IMR-90 (cell line): ENCODE results near the gene NAV2.

Source experiments
- BHLHE40 ChIP-seq: fragments of 150-350 bp; IDR thresholded peaks from 2 replicates; pipeline ENCODE4 v1.6.1; 2016; ENCODE audit warnings: mild to moderate bottlenecking, low read depth, low read length
- CEBPB ChIP-seq: IDR thresholded peaks from 2 replicates; pipeline ENCODE4 v1.6.1; 2012; ENCODE audit warnings: low read depth, low read length, improper control_type of control experiment
- FOS ChIP-seq: fragments of 150-350 bp; IDR thresholded peaks from 2 replicates; pipeline ENCODE4 v1.6.1; 2016; ENCODE audit warnings: low read depth, low read length
- MAFK ChIP-seq: IDR thresholded peaks from 2 replicates; pipeline ENCODE4 v1.6.1; 2012; ENCODE audit warnings: low read depth, low read length, improper control_type of control experiment
- MXI1 ChIP-seq: IDR thresholded peaks from 2 replicates; pipeline ENCODE4 v1.6.1; 2012; ENCODE audit warnings: low read depth, mild to moderate bottlenecking, low read length, moderate library complexity, borderline replicate concordance
- POLR2A ChIP-seq: IDR thresholded peaks from 2 replicates; pipeline ENCODE4 v1.6.1; 2012; ENCODE audit warnings: mild to moderate bottlenecking, low read depth, low read length
- RCOR1 ChIP-seq: IDR thresholded peaks from 2 replicates; pipeline ENCODE4 v1.6.1; 2012; ENCODE audit warnings: mild to moderate bottlenecking, low read length, improper control_type of control experiment; ENCODE audit not compliant: insufficient replicate concordance
- RFX5 ChIP-seq: IDR thresholded peaks from 2 replicates; pipeline ENCODE4 v1.8.0; 2012; ENCODE audit warnings: low read depth, mild to moderate bottlenecking, low read length, moderate library complexity
- USF2 ChIP-seq: fragments of 150-350 bp; IDR thresholded peaks from 2 replicates; pipeline ENCODE4 v1.6.1; 2017; ENCODE audit warnings: mild to moderate bottlenecking, antibody characterized with exemption, low read length, low read depth
- TF ChIP-seq, protein P1 (sequence below): conservative IDR thresholded peaks from 2 replicates; pipeline ENCODE4 v1.5.1; 2012; ENCODE audit warnings: mild to moderate bottlenecking, low read depth, low read length, improper control_type of control experiment

DNA sequence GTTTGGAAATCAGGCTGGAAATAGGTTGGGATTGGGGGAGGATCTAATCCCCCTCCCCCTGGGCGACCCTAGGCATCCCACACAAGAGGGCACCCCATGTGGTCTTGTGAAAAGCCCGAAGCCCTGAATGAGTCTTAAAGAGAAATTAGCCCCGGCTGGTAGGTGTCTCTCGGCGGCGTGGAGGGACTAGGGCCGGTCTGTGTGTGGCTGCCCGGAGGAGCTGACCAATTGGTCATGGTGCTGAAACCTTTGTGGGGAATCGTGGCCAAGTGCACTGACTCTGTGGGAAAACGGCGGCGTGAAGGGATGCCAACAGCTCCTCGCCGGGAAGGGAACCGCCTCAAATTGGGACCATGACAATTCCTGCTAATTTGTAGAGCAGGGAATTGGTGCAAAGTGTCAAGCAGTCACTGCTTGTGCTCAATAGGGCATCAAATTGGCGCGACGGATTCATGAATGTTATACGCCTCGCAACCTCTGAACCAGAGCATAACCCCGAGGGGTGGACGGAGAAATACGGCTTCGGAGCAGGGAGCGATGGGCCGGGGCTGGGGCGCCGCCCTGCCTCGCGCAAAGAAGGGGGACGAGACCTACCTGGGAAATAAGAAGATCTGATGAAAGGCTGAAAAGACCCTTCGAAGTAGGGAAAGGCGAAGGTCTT lies 446.1 kb downstream of the NAV2 start:
- TF ChIP-seq POLR2A (no peak), MXI1 (no peak), RCOR1 (no peak), USF2 (no peak), RFX5 (no peak), MAFK (no peak), BHLHE40 (no peak), CEBPB (no peak), FOS (no peak)
- TF ChIP-seq, protein P1, sequence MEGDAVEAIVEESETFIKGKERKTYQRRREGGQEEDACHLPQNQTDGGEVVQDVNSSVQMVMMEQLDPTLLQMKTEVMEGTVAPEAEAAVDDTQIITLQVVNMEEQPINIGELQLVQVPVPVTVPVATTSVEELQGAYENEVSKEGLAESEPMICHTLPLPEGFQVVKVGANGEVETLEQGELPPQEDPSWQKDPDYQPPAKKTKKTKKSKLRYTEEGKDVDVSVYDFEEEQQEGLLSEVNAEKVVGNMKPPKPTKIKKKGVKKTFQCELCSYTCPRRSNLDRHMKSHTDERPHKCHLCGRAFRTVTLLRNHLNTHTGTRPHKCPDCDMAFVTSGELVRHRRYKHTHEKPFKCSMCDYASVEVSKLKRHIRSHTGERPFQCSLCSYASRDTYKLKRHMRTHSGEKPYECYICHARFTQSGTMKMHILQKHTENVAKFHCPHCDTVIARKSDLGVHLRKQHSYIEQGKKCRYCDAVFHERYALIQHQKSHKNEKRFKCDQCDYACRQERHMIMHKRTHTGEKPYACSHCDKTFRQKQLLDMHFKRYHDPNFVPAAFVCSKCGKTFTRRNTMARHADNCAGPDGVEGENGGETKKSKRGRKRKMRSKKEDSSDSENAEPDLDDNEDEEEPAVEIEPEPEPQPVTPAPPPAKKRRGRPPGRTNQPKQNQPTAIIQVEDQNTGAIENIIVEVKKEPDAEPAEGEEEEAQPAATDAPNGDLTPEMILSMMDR: no peak
